Fibroblast of the aortic adventitia (primary cell): Measurements from ENCODE around the gene BMPR1A. TPM values are rescaled to one million over a fixed set of nuclear protein-coding genes. Genes with fewer than 3 reads are reported as not detected.
"Not testable (repeated sequence)": the region's sequence is repeated elsewhere in the genome, so short reads cannot be mapped to it uniquely, and the experiment has no call there.

ENCODE experiments used
- DNase-seq: peaks from one replicate; pipeline ENCODE4 v3.0.0-alpha.2; 2010; ENCODE audit warnings: low read depth
- H3K4me3 ChIP-seq: 2 replicates; pipeline ENCODE4 v1.5.1; 2011; ENCODE audit warnings: low read depth, mild to moderate bottlenecking, control low read depth, low read length, moderate library complexity
- CTCF ChIP-seq: IDR thresholded peaks from 2 replicates; pipeline ENCODE4 v1.5.1; 2011; ENCODE audit warnings: mild to moderate bottlenecking, low read length, control low read depth, inconsistent platforms; ENCODE audit not compliant: insufficient read depth
- total RNA-seq: library from RNA; depleted of rRNA; stranded (reverse); fragments of >200 nt; gene quantifications from 2 replicates; pipeline ENCODE4 v1.2.3, GENCODE V29; 2012; ENCODE audit warnings: low replicate concordance

Gene BMPR1A
- total RNA-seq, 1 donor = 74.7 TPM

GRCh38 chr10:86944471-86944870, 188.1 kb downstream of the BMPR1A start:
- H3K4me3 ChIP-seq = no peak overlapping the region
- peak; percentile 28 for DNase-seq
- no peak for TF ChIP-seq CTCF

DNA sequence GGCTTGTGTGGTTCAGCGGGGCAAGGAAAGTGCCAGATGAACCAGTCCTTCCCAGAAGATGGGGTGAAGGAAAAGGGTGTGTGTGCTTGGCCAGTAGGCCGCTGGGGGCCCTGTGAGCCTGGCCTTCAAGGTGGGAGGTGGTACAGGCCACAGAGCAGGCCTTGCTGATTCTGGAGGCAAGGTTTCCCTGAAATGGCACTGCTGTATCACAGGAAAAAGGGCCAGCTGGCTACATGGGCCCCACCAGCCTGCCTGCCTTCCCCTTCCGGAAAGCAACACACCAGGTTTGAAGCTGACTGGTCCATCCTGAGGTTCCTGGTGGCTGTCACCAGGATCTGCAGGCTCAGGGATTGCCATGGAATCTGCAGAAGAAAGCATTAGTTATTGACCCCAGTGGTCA, 188.5 kb downstream of the BMPR1A start:
- TF ChIP-seq CTCF = no peak
- no peak overlapping the region for H3K4me3 ChIP-seq
- no peak for DNase-seq

- TF ChIP-seq CTCF = peak; percentile 44
- no peak overlapping the region for H3K4me3 ChIP-seq
- DNase-seq = peak; percentile 46
These were observed 189.2 kb downstream of the BMPR1A start for GRCh38 chr10:86945361-86946212.

- no peak for DNase-seq
- H3K4me3 ChIP-seq = no peak overlapping the region
- no peak for TF ChIP-seq CTCF
These were observed 190.1 kb downstream of the BMPR1A start for GRCh38 chr10:86946213-86947155.

DNA sequence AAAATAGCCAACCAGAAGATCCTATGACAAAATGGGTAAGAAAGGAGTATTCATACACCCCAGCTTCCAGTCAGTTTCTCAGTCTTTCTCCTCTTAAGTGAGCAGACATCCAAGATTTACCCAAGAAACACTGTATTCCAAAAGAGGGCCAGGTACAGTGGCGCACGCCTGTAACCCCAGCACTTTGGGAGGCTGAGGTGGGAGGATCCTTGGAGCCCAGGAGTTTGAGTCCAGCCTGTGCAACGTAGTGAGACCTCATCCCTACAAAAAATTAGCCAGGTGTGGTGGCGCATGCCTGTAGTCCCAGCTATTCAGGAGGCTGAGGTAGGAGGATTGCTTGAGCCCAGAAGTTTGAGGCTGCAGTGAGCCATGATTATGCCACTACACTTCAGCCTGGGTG, 191.4 kb downstream of the BMPR1A start:
- not testable (repeated sequence) for H3K4me3 ChIP-seq, DNase-seq

- DNase-seq = no peak
- no peak for TF ChIP-seq CTCF
- H3K4me3 ChIP-seq = no peak overlapping the region
These were observed 193.9 kb downstream of the BMPR1A start for GRCh38 chr10:86950349-86950748.

DNA sequence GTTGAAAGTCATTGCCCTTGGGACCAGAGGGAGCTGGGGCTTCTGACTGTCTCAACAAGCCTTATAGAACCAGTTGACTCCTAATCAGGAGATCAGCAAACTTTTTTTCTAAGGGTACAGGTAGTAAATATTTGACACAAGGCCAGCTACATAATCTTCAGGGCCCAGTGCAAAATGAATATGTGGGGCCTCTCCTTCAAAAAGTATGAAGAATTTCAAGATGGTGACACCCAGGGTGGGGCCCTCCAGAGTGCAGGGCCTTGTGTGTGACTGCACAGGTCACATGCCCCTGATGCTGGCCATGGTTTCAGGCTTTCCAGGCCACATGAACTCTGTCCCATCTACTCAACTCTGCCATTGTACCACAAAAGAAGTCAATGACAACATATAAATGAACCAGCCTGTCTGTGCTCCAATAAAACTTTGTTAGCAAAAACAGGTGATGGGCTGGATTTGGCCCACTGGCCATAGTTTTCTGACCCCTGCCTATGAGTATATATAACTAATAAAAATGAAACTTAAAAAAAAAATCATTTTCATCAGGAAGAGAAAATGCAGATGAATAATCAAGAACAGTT, 194.9 kb downstream of the BMPR1A start:
- no peak for DNase-seq
- no peak for TF ChIP-seq CTCF
- H3K4me3 ChIP-seq = no peak overlapping the region
